OCI-LY1 (cell line): ENCODE measurements around the gene RNASEH2C.
"Not testable (repeated sequence)": the region's sequence is repeated elsewhere in the genome, so short reads cannot be mapped to it uniquely, and the experiment has no call there.

Source experiments
- CTCF ChIP-seq: fragments of 200-600 bp; sonication (generic), shearing (Covaris generic); IDR thresholded peaks from 2 replicates; pipeline ENCODE4 v1.5.1; 2017; ENCODE audit warnings: mild to moderate bottlenecking, antibody characterized with exemption, low read length, moderate library complexity, mixed read lengths
- EZH2 ChIP-seq: fragments of 200-600 bp; sonication (generic), shearing (Covaris generic); IDR thresholded peaks from 2 replicates; pipeline ENCODE4 v1.8.0; 2017; ENCODE audit warnings: borderline replicate concordance, mixed run types, mild to moderate bottlenecking, antibody characterized with exemption, low read length, moderate library complexity, mixed read lengths

- TF ChIP-seq CTCF, EZH2: not testable (repeated sequence)
Measured at GRCh38 chr11:65762169-65762568, 41.6 kb upstream of the RNASEH2C start.
